Mesendoderm (in vitro differentiated cells): ENCODE results near the gene TBC1D16.

Experiments
- DNase-seq: peaks from one replicate; pipeline ENCODE4 v3.0.0; 2013
- H2AK5ac ChIP-seq: 2 replicates; pipeline ENCODE4 v1.6.1; 2013; ENCODE audit warnings: low read length, inconsistent platforms
- H2BK120ac ChIP-seq: 2 replicates; pipeline ENCODE4 v1.6.1; 2013; ENCODE audit warnings: low read depth, mild to moderate bottlenecking, low read length, moderate library complexity, mixed read lengths
- H2BK15ac ChIP-seq: replicated peaks from 2 replicates; pipeline ENCODE4 v1.6.1; 2013; ENCODE audit warnings: low read depth, mild to moderate bottlenecking, moderate library complexity
- H2BK5ac ChIP-seq: 2 replicates; pipeline ENCODE4 v1.6.1; 2013; ENCODE audit warnings: low read length, inconsistent platforms
- H3K18ac ChIP-seq: 2 replicates; pipeline ENCODE4 v1.6.1; 2013; ENCODE audit warnings: mild to moderate bottlenecking, low read length, mixed read lengths
- H3K23ac ChIP-seq: one replicate; pipeline ENCODE4 v1.6.1; 2013; ENCODE audit warnings: low read length
- H3K27ac ChIP-seq: 2 replicates; pipeline ENCODE4 v1.5.1; 2013; ENCODE audit warnings: low read depth, mild to moderate bottlenecking, inconsistent platforms, low read length, moderate library complexity
- H3K27me3 ChIP-seq: 2 replicates; pipeline ENCODE4 v1.6.1; 2013; ENCODE audit warnings: low read length, control low read depth, mild to moderate bottlenecking, inconsistent platforms; ENCODE audit not compliant: insufficient read depth, poor library complexity
- H3K36me3 ChIP-seq: 2 replicates; pipeline ENCODE4 v1.6.1; 2013; ENCODE audit warnings: low read length, inconsistent platforms; ENCODE audit not compliant: control insufficient read depth, insufficient read depth
- H3K4ac ChIP-seq: one replicate; pipeline ENCODE4 v1.6.1; 2013; ENCODE audit warnings: low read depth, mild to moderate bottlenecking, low read length, moderate library complexity
- H3K4me1 ChIP-seq: 2 replicates; pipeline ENCODE4 v1.6.1; 2013; ENCODE audit warnings: low read depth, low read length, inconsistent platforms; ENCODE audit not compliant: control insufficient read depth
- H3K4me2 ChIP-seq: 2 replicates; pipeline ENCODE4 v1.6.1; 2013; ENCODE audit warnings: low read length
- H3K4me3 ChIP-seq: 2 replicates; pipeline ENCODE4 v1.5.1; 2013; ENCODE audit warnings: mild to moderate bottlenecking, low read length
- H3K56ac ChIP-seq: one replicate; pipeline ENCODE4 v1.6.1; 2013; ENCODE audit warnings: low read length
- H3K79me1 ChIP-seq: 2 replicates; pipeline ENCODE4 v1.6.1; 2013; ENCODE audit warnings: low read length, inconsistent platforms
- H3K79me2 ChIP-seq: 2 replicates; pipeline ENCODE4 v1.6.1; 2013; ENCODE audit warnings: mild to moderate bottlenecking, low read length; ENCODE audit not compliant: control insufficient read depth, insufficient read depth
- H3K9ac ChIP-seq: 2 replicates; pipeline ENCODE4 v1.6.1; 2013; ENCODE audit warnings: low read length, inconsistent platforms
- H4K5ac ChIP-seq: one replicate; pipeline ENCODE4 v1.6.1; 2013; ENCODE audit warnings: low read length
- H4K8ac ChIP-seq: one replicate; pipeline ENCODE4 v1.6.1; 2013; ENCODE audit warnings: low read depth, mild to moderate bottlenecking, control low read depth, low read length, moderate library complexity
- WGBS: extraction: QIAGEN DNeasy Blood & Tissue Kit; methylation state at CpG from one replicate; pipeline ENCODE4 v1.1.7; 2013; ENCODE audit warnings: low lambda C conversion rate, missing lambda C conversion rate; ENCODE audit not compliant: insufficient coverage; ENCODE audit errors: extremely low coverage; 5-methylcytosine and 5-hydroxymethylcytosine counted together

Gene TBC1D16

DNA sequence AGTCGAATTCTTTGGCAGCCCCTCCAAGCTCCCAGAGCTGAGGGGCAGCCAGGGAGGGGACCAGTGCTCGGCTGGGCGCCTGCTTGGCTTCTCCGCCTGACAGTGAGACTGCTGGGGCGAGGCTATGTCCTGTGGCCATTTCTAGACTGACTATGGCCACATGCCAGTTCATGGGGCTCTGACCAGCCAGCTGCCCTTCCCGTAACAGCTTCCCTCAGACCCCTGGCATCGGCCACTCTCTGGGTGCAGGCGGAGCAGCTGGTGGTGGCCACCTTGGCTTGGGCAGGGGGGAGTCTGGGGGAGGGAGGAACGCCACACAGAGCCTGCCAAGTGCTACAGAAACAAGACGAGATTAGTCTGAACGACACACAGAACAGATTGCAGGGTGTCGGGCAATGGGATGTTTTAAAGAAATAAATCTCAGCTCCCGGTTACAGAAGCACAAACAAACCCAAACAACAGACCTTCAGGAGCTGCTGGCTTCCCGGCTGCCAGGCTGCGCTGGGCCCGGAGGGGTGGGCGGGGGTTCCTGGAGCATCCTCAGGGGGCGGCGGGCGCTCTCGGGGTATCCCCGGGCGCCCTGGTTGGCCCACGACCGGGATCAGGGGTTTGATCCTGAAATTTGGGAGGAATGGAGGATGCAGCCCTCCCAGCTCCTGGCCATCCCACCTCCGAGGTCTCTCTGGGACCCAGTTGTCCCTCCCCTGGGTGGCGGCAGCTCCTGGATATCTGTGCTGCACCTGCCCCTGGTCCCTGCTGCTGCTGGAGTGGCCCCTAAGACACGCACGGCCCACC lies 34.5 kb downstream of the TBC1D16 start:
- Histone ChIP-seq H3K4me2 (no peak overlapping the region), H2AK5ac (no peak overlapping the region), H3K79me2 (no peaks in the 10 kb centered on the region), H4K5ac (no peak overlapping the region), H3K56ac (no peak overlapping the region), H4K8ac (no peak overlapping the region), H2BK15ac (no peak overlapping the region), H3K79me1 (peaks cover 3% of the 10 kb centered on the region), H3K27ac (no peak overlapping the region), H2BK120ac (no peak overlapping the region), H3K4me1 (no peaks in the 10 kb centered on the region), H3K4me3 (no peak overlapping the region), H3K27me3 (no peaks in the 10 kb centered on the region), H3K4ac (no peak overlapping the region), H3K9ac (no peak overlapping the region), H3K36me3 (no peaks in the 10 kb centered on the region), H2BK5ac (no peak overlapping the region), H3K18ac (no peak overlapping the region), H3K23ac (no peak overlapping the region)
- no peak for DNase-seq
- WGBS = no CpG with 5 or more reads among the region's 29 CpGs

DNA sequence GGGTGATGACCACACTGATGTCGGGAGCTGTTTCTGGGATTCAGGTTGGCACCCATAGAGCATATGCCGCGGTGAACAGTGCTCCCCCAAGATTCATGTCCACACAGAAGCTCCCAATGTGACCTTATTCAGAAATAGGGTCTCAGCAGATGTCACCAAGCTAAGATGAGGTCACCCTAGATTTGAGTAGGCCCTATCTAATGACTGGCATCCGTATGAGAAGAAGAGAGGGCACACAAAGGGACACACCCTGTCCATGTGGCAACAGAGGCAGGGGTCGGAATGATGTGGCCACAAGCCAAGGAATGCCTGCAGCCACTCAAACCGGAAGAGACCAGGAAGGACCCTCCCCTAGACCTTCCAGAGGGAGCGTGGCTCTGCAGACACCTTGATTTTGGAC lies 35.5 kb downstream of the TBC1D16 start:
- Histone ChIP-seq H2BK15ac (no peak overlapping the region), H3K4me3 (no peak overlapping the region), H3K23ac (no peak overlapping the region), H2BK120ac (no peak overlapping the region), H3K4me2 (no peak overlapping the region), H3K79me1 (peaks cover 3% of the 10 kb centered on the region), H3K56ac (no peak overlapping the region), H3K27ac (no peak overlapping the region), H3K79me2 (no peaks in the 10 kb centered on the region), H3K18ac (no peak overlapping the region), H4K5ac (no peak overlapping the region), H3K4me1 (no peaks in the 10 kb centered on the region), H3K9ac (no peak overlapping the region), H3K4ac (no peak overlapping the region), H3K27me3 (no peaks in the 10 kb centered on the region), H2AK5ac (no peak overlapping the region), H4K8ac (no peak overlapping the region), H2BK5ac (no peak overlapping the region), H3K36me3 (no peaks in the 10 kb centered on the region)
- no peak for DNase-seq
- WGBS = no CpG with 5 or more reads among the region's 7 CpGs

DNA sequence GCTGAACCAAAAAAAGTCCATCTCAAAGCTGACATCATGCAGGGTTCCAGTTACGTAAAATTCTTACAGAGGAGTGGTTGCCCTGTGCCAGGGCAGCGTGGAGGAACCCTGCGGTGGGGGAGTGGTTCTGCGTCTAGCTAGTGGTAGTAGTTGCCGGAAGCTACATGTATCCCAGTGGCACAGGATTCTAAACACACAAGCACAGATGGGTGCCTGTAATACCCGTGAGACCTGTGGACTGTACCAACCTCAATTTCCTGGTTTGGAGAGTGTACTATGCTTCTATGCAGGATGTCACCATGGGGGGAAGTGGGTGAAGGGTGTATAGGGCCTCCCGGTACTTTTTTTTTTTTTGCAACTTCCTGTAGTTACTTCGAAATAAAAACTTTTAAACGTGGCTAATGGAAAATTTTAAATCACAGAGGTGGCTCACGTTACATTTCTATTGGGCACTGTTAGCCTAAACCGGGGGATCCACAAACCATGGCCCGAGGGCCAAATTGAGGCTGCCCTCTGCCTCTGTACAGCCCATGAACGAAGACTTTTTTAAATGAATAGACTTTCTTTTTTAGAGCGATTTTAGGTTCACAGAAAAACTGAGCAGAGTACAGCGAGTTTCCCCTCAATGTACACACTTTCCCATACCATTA lies 38.5 kb downstream of the TBC1D16 start:
- Histone ChIP-seq H3K4me1 (peaks cover 3% of the 10 kb centered on the region), H3K79me1 (peaks cover 2% of the 10 kb centered on the region), H3K9ac (no peak overlapping the region), H2BK120ac (no peak overlapping the region), H3K27me3 (no peaks in the 10 kb centered on the region), H3K4me2 (no peak overlapping the region), H3K18ac (no peak overlapping the region), H3K27ac (no peak overlapping the region), H3K4me3 (no peak overlapping the region), H4K5ac (no peak overlapping the region), H3K4ac (no peak overlapping the region), H2BK15ac (no peak overlapping the region), H3K56ac (no peak overlapping the region), H3K36me3 (no peaks in the 10 kb centered on the region), H2AK5ac (no peak overlapping the region), H2BK5ac (no peak overlapping the region), H4K8ac (no peak overlapping the region), H3K23ac (no peak overlapping the region), H3K79me2 (no peaks in the 10 kb centered on the region)
- no peak for DNase-seq
- WGBS = no CpG with 5 or more reads among the region's 15 CpGs

DNA sequence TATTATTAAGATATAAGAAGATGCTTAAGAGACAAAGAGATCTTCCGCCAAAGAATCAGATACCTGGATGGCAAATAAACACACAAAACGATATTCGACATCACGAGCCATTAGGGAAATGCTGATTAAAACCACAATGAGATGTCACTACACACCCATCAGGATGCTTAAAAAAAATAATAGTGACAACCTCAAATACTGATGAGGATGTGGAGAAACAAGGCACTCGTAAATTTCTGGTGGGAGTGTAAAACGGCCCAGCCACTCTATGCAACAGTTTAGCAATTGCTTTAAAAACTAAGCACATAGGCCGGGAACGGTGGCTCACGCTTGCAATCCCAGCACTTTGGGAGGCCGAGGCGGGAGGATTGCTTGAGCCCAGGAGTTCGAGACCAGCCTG lies 39.4 kb downstream of the TBC1D16 start:
- Histone ChIP-seq H3K9ac (no peak overlapping the region), H3K4me1 (peaks cover 4% of the 10 kb centered on the region), H3K56ac (no peak overlapping the region), H4K8ac (no peak overlapping the region), H3K27me3 (no peaks in the 10 kb centered on the region), H4K5ac (no peak overlapping the region), H3K4me2 (no peak overlapping the region), H3K23ac (no peak overlapping the region), H3K4ac (no peak overlapping the region), H3K27ac (no peak overlapping the region), H2BK15ac (no peak overlapping the region), H3K18ac (no peak overlapping the region), H3K79me1 (peaks cover 3% of the 10 kb centered on the region), H3K4me3 (no peak overlapping the region), H3K79me2 (no peaks in the 10 kb centered on the region), H3K36me3 (no peaks in the 10 kb centered on the region), H2AK5ac (no peak overlapping the region), H2BK5ac (no peak overlapping the region), H2BK120ac (no peak overlapping the region)
- no CpG with 5 or more reads among the region's 12 CpGs for WGBS
- no peak for DNase-seq

DNA sequence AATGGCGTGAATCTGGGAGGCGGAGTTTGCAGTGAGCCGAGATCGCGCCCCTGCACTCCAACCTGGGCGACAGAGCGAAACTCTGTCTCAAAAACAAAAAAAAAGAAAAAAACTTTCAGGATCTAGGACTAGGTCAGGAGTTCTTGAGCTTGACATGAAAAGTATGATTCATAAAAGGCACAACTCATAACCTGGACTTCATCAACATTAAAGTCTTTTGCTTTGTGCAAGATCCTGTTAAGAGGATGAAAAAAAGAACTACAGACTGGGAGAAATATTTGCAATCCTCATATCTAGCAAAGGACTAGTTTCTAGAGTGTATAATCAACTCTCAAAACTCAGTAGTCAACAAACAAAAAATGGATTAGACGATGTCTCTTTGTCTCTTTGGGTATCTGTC lies 40.0 kb downstream of the TBC1D16 start:
- H3K79me1 ChIP-seq = peaks cover 5% of the 10 kb centered on the region
- H3K36me3 ChIP-seq = no peaks in the 10 kb centered on the region
- no peak overlapping the region for H4K5ac ChIP-seq
- no peak overlapping the region for H3K4ac ChIP-seq
- H2BK15ac ChIP-seq = no peak overlapping the region
- no peak overlapping the region for H3K18ac ChIP-seq
- H3K4me3 ChIP-seq = no peak overlapping the region
- no peak overlapping the region for H3K27ac ChIP-seq
- H3K4me2 ChIP-seq = no peak overlapping the region
- no peak overlapping the region for H2BK5ac ChIP-seq
- H2BK120ac ChIP-seq = no peak overlapping the region
- no CpG with 5 or more reads among the region's 8 CpGs for WGBS
- peaks cover 6% of the 10 kb centered on the region for H3K4me1 ChIP-seq
- H4K8ac ChIP-seq = no peak overlapping the region
- no peak overlapping the region for H2AK5ac ChIP-seq
- H3K56ac ChIP-seq = no peak overlapping the region
- DNase-seq = no peak
- H3K79me2 ChIP-seq = peaks cover 1% of the 10 kb centered on the region
- H3K9ac ChIP-seq = no peak overlapping the region
- H3K27me3 ChIP-seq = no peaks in the 10 kb centered on the region
- no peak overlapping the region for H3K23ac ChIP-seq
